Activated CD8-positive, alpha-beta T cell treated with anti-CD3 and anti-CD28 coated beads for 36 hours (primary cell): Measurements from ENCODE around the gene TNIP1. TPM values are rescaled to one million over a fixed set of nuclear protein-coding genes. Genes with fewer than 3 reads are reported as not detected.
A peak's percentile ranks its signal among the peaks of the same experiment; 100 is the strongest.

ENCODE experiments used
- ATAC-seq: fragments of 200-7000 bp; cut with Tn5 transposase; one replicate; pipeline ENCODE4 v1.10.0; 2021; ENCODE audit warnings: mild to moderate bottlenecking, moderate library complexity
- CTCF ChIA-PET: fragments of 350-600 bp; sonication (Branson Sonifier 250); formaldehyde crosslinking; loops from one replicate; lab custom pipeline; 2021; ENCODE audit warnings: antibody characterized with exemption; lab: Charles Lee
- POLR2A ChIA-PET: fragments of 350-600 bp; sonication (Branson Sonifier 250); formaldehyde crosslinking; loops from one replicate; lab custom pipeline; 2021; ENCODE audit warnings: antibody characterized with exemption; lab: Charles Lee
- DNase-seq: peaks from one replicate; pipeline ENCODE4 v3.0.0-alpha.2; 2020
- H3K27ac Mint-ChIP-seq: one replicate; pipeline ENCODE4 v1.8.0; 2021; ENCODE audit warnings: mild to moderate bottlenecking, mixed read lengths
- H3K27me3 Mint-ChIP-seq: one replicate; pipeline ENCODE4 v1.8.0; 2021; ENCODE audit warnings: mixed read lengths
- H3K36me3 Mint-ChIP-seq: one replicate; pipeline ENCODE4 v1.8.0; 2021; ENCODE audit warnings: low read depth, mixed read lengths
- H3K4me1 Mint-ChIP-seq: one replicate; pipeline ENCODE4 v1.8.0; 2021; ENCODE audit warnings: low read depth, mixed read lengths
- H3K4me3 Mint-ChIP-seq: one replicate; pipeline ENCODE4 v1.8.0; 2021; ENCODE audit warnings: mild to moderate bottlenecking, moderate library complexity, mixed read lengths
- H3K9me3 Mint-ChIP-seq: one replicate; pipeline ENCODE4 v1.8.0; 2021; ENCODE audit warnings: mixed read lengths
- CTCF ChIP-seq: fragments of 200-600 bp; IDR thresholded peaks from one replicate; pipeline ENCODE4 v1.8.0; 2022; ENCODE audit warnings: antibody characterized with exemption, mild to moderate bottlenecking
- intact Hi-C: fragments of 100-400 bp; cut with micrococcal nuclease; formaldehyde crosslinking; loops from one replicate; pipeline ENCODE4 v1.10.0; 2022
- total RNA-seq, 2 experiments: library from RNA; stranded (reverse); gene quantifications; one replicate each; pipeline ENCODE4 v1.2.3, GENCODE V29; 2021

The TNIP1 gene
- total RNA-seq, 2 experiments from 2014 or later: 222 TPM

- no peak for TF ChIP-seq CTCF
- H3K4me1 Mint-ChIP-seq: peaks cover 89% of the 10 kb centered on the region
- H3K27ac Mint-ChIP-seq: no peak overlapping the region
- no peaks in the 10 kb centered on the region for H3K9me3 Mint-ChIP-seq
- POLR2A ChIA-PET: interaction anchor here (0.7 to 3.0 kb wide), 8 partner anchors 8 to 87 kb away, joined by 3 to 25 read pairs (median 5); partner anchors contain the start of genes ANXA6 and TNIP1
- CTCF ChIA-PET: interaction anchor here (1.2 to 3.5 kb wide), 7 partner anchors 10 to 94 kb away, joined by 3 to 27 read pairs (median 7); no protein-coding TSS in a partner anchor
- no peaks in the 10 kb centered on the region for H3K27me3 Mint-ChIP-seq
- intact Hi-C loops: no loop called here
- ATAC-seq: no peak
- H3K36me3 Mint-ChIP-seq: peaks cover 68% of the 10 kb centered on the region
- DNase-seq: no peak
- no peak overlapping the region for H3K4me3 Mint-ChIP-seq
These were observed 9.8 kb downstream of the TNIP1 start for GRCh38 chr5:151071021-151071420.

- intact Hi-C loops: no loop called here
- no peaks in the 10 kb centered on the region for H3K27me3 Mint-ChIP-seq
- H3K9me3 Mint-ChIP-seq: no peaks in the 10 kb centered on the region
- POLR2A ChIA-PET: interaction anchor here (0.6 to 3.0 kb wide), 5 partner anchors 8 to 88 kb away, joined by 3 to 25 read pairs (median 4); partner anchors contain the start of genes ANXA6 and TNIP1
- TF ChIP-seq CTCF: no peak
- no peak for ATAC-seq
- CTCF ChIA-PET: interaction anchor here (1.1 to 3.5 kb wide), 6 partner anchors 8 to 45 kb away, joined by 3 to 27 read pairs (median 8); no protein-coding TSS in a partner anchor
- peaks cover 64% of the 10 kb centered on the region for H3K36me3 Mint-ChIP-seq
- peak overlapping the region; percentile 35 for H3K27ac Mint-ChIP-seq
- H3K4me3 Mint-ChIP-seq: no peak overlapping the region
- no peak for DNase-seq
- H3K4me1 Mint-ChIP-seq: peaks cover 89% of the 10 kb centered on the region
These were observed 10.4 kb downstream of the TNIP1 start for GRCh38 chr5:151070449-151070848.

GRCh38 chr5:151068433-151069197, 12.2 kb downstream of the TNIP1 start:
- Mint-ChIP-seq H3K27ac (peak overlapping the region; percentile 85), H3K27me3 (no peaks in the 10 kb centered on the region), H3K9me3 (no peaks in the 10 kb centered on the region), H3K4me3 (peak overlapping the region; percentile 35), H3K36me3 (peaks cover 59% of the 10 kb centered on the region), H3K4me1 (peaks cover 95% of the 10 kb centered on the region)
- peak; percentile 81 for DNase-seq
- peak; percentile 80 for ATAC-seq
- TF ChIP-seq CTCF: no peak
- intact Hi-C loops: loop anchor here (5.0 kb wide), 1 partner anchor 44 kb away; no protein-coding TSS in a partner anchor
- CTCF ChIA-PET: interaction anchor here (1.3 to 3.5 kb wide), 10 partner anchors 9 to 97 kb away, joined by 3 to 27 read pairs (median 6); no protein-coding TSS in a partner anchor
- POLR2A ChIA-PET: interaction anchor here (0.8 to 3.0 kb wide), 12 partner anchors 7 to 81 kb away, joined by 3 to 25 read pairs (median 4); partner anchors contain the start of gene TNIP1

GRCh38 chr5:151067632-151068432, 13.0 kb downstream of the TNIP1 start:
- intact Hi-C loops: loop anchor here (5.0 kb wide), 1 partner anchor 44 kb away; no protein-coding TSS in a partner anchor
- H3K27ac Mint-ChIP-seq: peak overlapping the region; percentile 85
- H3K27me3 Mint-ChIP-seq: no peaks in the 10 kb centered on the region
- TF ChIP-seq CTCF: no peak
- DNase-seq (no peak), ATAC-seq (no peak)
- POLR2A ChIA-PET: interaction anchor here (0.8 to 3.0 kb wide), 11 partner anchors 8 to 81 kb away, joined by 3 to 25 read pairs (median 5); partner anchors contain the start of gene TNIP1
- H3K9me3 Mint-ChIP-seq: no peaks in the 10 kb centered on the region
- CTCF ChIA-PET: interaction anchor here (1.3 to 3.5 kb wide), 9 partner anchors 9 to 97 kb away, joined by 3 to 27 read pairs (median 5); no protein-coding TSS in a partner anchor
- peaks cover 57% of the 10 kb centered on the region for H3K36me3 Mint-ChIP-seq
- H3K4me1 Mint-ChIP-seq: peaks cover 96% of the 10 kb centered on the region
- peak overlapping the region; percentile 35 for H3K4me3 Mint-ChIP-seq
